ENCODE results near the gene GRIK5.

GRCh38 chr19:42060117-42060516, 9.9 kb downstream of the GRIK5 start:
- TF ChIP-seq EZH2 (IDR thresholded peaks at IDR 0.05; ENCODE audit: borderline replicate concordance, low read depth, low read length, severe bottlenecking) (no peak), POLR2AphosphoS5 (IDR thresholded peaks at IDR 0.05; ENCODE audit: insufficient read depth, low read depth, low read length) (no peak), CTCF (IDR thresholded peaks at IDR 0.05; ENCODE audit: extremely low read depth in 1 of 2, insufficient read depth in 1 of 2, low read depth in 1 of 2, low read length in 2 of 2) (no peak), MAX (IDR thresholded peaks at IDR 0.05; ENCODE audit: insufficient read depth, insufficient read length) (no peak)

Data from endothelial cell of umbilical vein (primary cell).